ENCODE data around the gene NPAS3.

The NPAS3 gene

GRCh38 chr14:33548606-33549005 is 609.9 kb downstream of the NPAS3 start:
- TF ChIP-seq CTCF (IDR thresholded peaks at IDR 0.05; ENCODE audit: borderline replicate concordance, insufficient read depth, low read depth, low read length) = no peak
- no peak overlapping the region for H3K4me3 ChIP-seq (ENCODE audit: low read depth, low read length)

GRCh38 chr14:33551963-33552362 is 613.3 kb downstream of the NPAS3 start:
- no peak overlapping the region for H3K4me3 ChIP-seq (ENCODE audit: low read depth, low read length)
- no peak for TF ChIP-seq CTCF (IDR thresholded peaks at IDR 0.05; ENCODE audit: borderline replicate concordance, insufficient read depth, low read depth, low read length)

- TF ChIP-seq CTCF (IDR thresholded peaks at IDR 0.05; ENCODE audit: borderline replicate concordance, insufficient read depth, low read depth, low read length) = no peak
- H3K4me3 ChIP-seq (ENCODE audit: low read depth, low read length) = no peak overlapping the region
Measured at GRCh38 chr14:33553706-33554278, 615.1 kb downstream of the NPAS3 start.

- TF ChIP-seq CTCF (IDR thresholded peaks at IDR 0.05; ENCODE audit: borderline replicate concordance, insufficient read depth, low read depth, low read length) = no peak
- H3K4me3 ChIP-seq (ENCODE audit: low read depth, low read length) = no peak overlapping the region
Measured at GRCh38 chr14:33554988-33555387, 616.3 kb downstream of the NPAS3 start.

- no peak for TF ChIP-seq CTCF (IDR thresholded peaks at IDR 0.05; ENCODE audit: borderline replicate concordance, insufficient read depth, low read depth, low read length)
- H3K4me3 ChIP-seq (ENCODE audit: low read depth, low read length) = no peak overlapping the region
Measured at GRCh38 chr14:33555710-33556350, 617.2 kb downstream of the NPAS3 start.

- H3K4me3 ChIP-seq (ENCODE audit: low read depth, low read length) = no peak overlapping the region
- no peak for TF ChIP-seq CTCF (IDR thresholded peaks at IDR 0.05; ENCODE audit: borderline replicate concordance, insufficient read depth, low read depth, low read length)
Measured at GRCh38 chr14:33556382-33557121, 617.9 kb downstream of the NPAS3 start.

Data from GM12875 (cell line).